ENCODE results near the gene BCL6B. TPM values are rescaled to one million over a fixed set of nuclear protein-coding genes. Genes with fewer than 3 reads are reported as not detected.

BCL6B gene
- total and polyA plus RNA-seq, 2 of the 4 experiments (the other 2 are of a cell fraction): not detected

- H3K4me2 ChIP-seq (ENCODE audit: low read depth, low read length): no peak overlapping the region
- H4K8ac ChIP-seq (ENCODE audit: low read depth in 2 of 2, low read length in 2 of 2): no peak overlapping the region
- WGBS, 2 experiments (ENCODE audit: extremely low coverage in 2 of 2, insufficient read length in 1 of 2): 90 to 100% methylated on average over 2 of the region's 10 CpGs
- CTCF ChIA-PET: no interaction called here
- no peak overlapping the region for H3K23ac ChIP-seq (ENCODE audit: low read depth, low read length)
- H3K27me3 ChIP-seq (ENCODE audit: control insufficient read depth, insufficient read depth, low read length): peaks cover 9% of the 10 kb centered on the region; the same call in 1 of the 2 replicates
- no peaks in the 10 kb centered on the region; the same call in 1 of the 2 replicates for H3K9me1 ChIP-seq (ENCODE audit: insufficient read depth, low read length)
- H3K4me1 ChIP-seq (ENCODE audit: control insufficient read depth, insufficient read depth, low read length): peaks cover 8% of the 10 kb centered on the region; the same call in 1 of the 2 replicates
- H2BK20ac ChIP-seq (ENCODE audit: low read depth, low read length): no peak overlapping the region
- no peak overlapping the region for H4K91ac ChIP-seq (ENCODE audit: insufficient read depth, low read depth, low read length)
- dilution Hi-C loops (cut with HindIII; ENCODE audit: low sequenced_read_pairs, unreplicated experiment) (no loop called here), intact Hi-C loops (cut with micrococcal nuclease) (no loop called here), in situ Hi-C loops (cut with MboI; ENCODE audit: low sequenced_read_pairs) (loop anchor here (10.0 kb wide), 1 partner anchor 354 kb away; no protein-coding TSS in a partner anchor)
- no peak overlapping the region for H2BK15ac ChIP-seq (ENCODE audit: low read depth, low read length)
- no peak overlapping the region for H4K5ac ChIP-seq (ENCODE audit: low read depth, low read length)
- H3K9me3 ChIP-seq (ENCODE audit: control insufficient read depth, insufficient read depth, low read length): no peaks in the 10 kb centered on the region
- no TSS peak for BruUV-seq (replicated peaks)
- TF ChIP-seq RCOR1 (IDR thresholded peaks at IDR 0.05; ENCODE audit: insufficient replicate concordance, low read length): no peak
- no peak for TF ChIP-seq NFE2L2 (IDR thresholded peaks at IDR 0.05; ENCODE audit: low read depth, low read length)
- no peak overlapping the region for H3K14ac ChIP-seq (replicated peaks; ENCODE audit: low read depth, low read length)
- H3K27ac ChIP-seq (ENCODE audit: insufficient read depth, low read length): no peak overlapping the region
- no peak overlapping the region for H3K18ac ChIP-seq (ENCODE audit: low read depth, low read length)
- H2BK5ac ChIP-seq (ENCODE audit: low read depth, low read length, poor library complexity, severe bottlenecking): no peak overlapping the region
- POLR2A ChIA-PET (ENCODE audit: unreplicated experiment): no interaction called here
- no peak for DNase-seq
- no peak overlapping the region for H2BK120ac ChIP-seq (ENCODE audit: low read depth, low read length)
- H3K79me1 ChIP-seq (ENCODE audit: low read depth in 1 of 2, low read length in 2 of 2): peaks cover 6 to 21% of the 10 kb centered on the region in 2 experiments; a peak in 3 of 4 replicates
- H3K9ac ChIP-seq (ENCODE audit: low read depth, low read length): no peak overlapping the region
- 0 out of 2 replicates have a peak, but pooled peaks cover 2% of the 10 kb centered on the region for H3K36me3 ChIP-seq (ENCODE audit: control insufficient read depth, insufficient read depth, low read length)
- H3K56ac ChIP-seq (ENCODE audit: extremely low read depth, insufficient read depth, low read length): no peak overlapping the region
- H3K4me3 ChIP-seq (ENCODE audit: insufficient read depth, low read depth, low read length): no peak overlapping the region
- ATAC-seq (ENCODE audit: low read depth): no peak
- H2AK5ac ChIP-seq (ENCODE audit: low read depth, low read length): no peak overlapping the region
- no peak overlapping the region for H3K4ac ChIP-seq (ENCODE audit: low read depth, low read length)
- no peak overlapping the region for H2AFZ ChIP-seq (replicated peaks; ENCODE audit: low read length, poor library complexity)
- H2AK9ac ChIP-seq (replicated peaks; ENCODE audit: low read depth, low read length, poor library complexity): no peak overlapping the region
- no peaks in the 10 kb centered on the region for H4K20me1 ChIP-seq (ENCODE audit: insufficient read depth, low read length)
These were observed 4.4 kb upstream of the BCL6B start for GRCh38 chr17:7018331-7018964.
